Left ventricle myocardium inferior (tissue), 1 donor: ENCODE results near the gene MED12L. TPM values are rescaled to one million over a fixed set of nuclear protein-coding genes. Genes with fewer than 3 reads are reported as not detected.

Experiments used
- DNase-seq: peaks from one replicate; pipeline ENCODE4 v3.0.0-alpha.2; 2020
- H3K27ac ChIP-seq: fragments of 200-600 bp; replicated peaks from 2 replicates; pipeline ENCODE4 v1.8.0; 2021
- H3K27me3 ChIP-seq: fragments of 200-600 bp; 2 replicates; pipeline ENCODE4 v1.8.0; 2021; ENCODE audit warnings: low read depth
- H3K36me3 ChIP-seq: fragments of 200-600 bp; 2 replicates; pipeline ENCODE4 v1.8.0; 2021
- H3K4me1 ChIP-seq: fragments of 200-600 bp; 2 replicates; pipeline ENCODE4 v1.8.0; 2021
- H3K4me3 ChIP-seq: fragments of 200-600 bp; 2 replicates; pipeline ENCODE4 v1.8.0; 2021; ENCODE audit warnings: mild to moderate bottlenecking, moderate library complexity
- H3K9me3 ChIP-seq: fragments of 200-600 bp; replicated peaks from 2 replicates; pipeline ENCODE4 v1.8.0; 2021
- CTCF ChIP-seq: fragments of 200-600 bp; IDR thresholded peaks from 2 replicates; pipeline ENCODE4 v1.8.0; 2021; ENCODE audit warnings: antibody characterized with exemption, mild to moderate bottlenecking, borderline replicate concordance
- intact Hi-C: fragments of 100-400 bp; cut with micrococcal nuclease; formaldehyde crosslinking; loops from one replicate; pipeline ENCODE4 v1.11.0; 2022
- total RNA-seq: library from RNA; stranded (reverse); fragmentation: NEBNext Ultra II Directional; extraction: Animal tissue kit (Norgen Biotek cat#: 25700); gene quantifications from one replicate; pipeline ENCODE4 v1.2.1, GENCODE V29; 2021
- donor health status: DM: no; HTN: yes; CAD: no; lungs with severe emphysema.

The MED12L gene
- total RNA-seq, 1 donor from 2014 or later, result 0.82 TPM

GRCh38 chr3:151347432-151347831, 262.0 kb downstream of the MED12L start:
- Histone ChIP-seq H3K4me1 (no peaks in the 10 kb centered on the region), H3K27ac (no peak overlapping the region), H3K36me3 (no peaks in the 10 kb centered on the region), H3K9me3 (no peaks in the 10 kb centered on the region), H3K27me3 (no peaks in the 10 kb centered on the region), H3K4me3 (no peak overlapping the region)
- intact Hi-C loops, result no loop called here
- peak; percentile 17 for DNase-seq
- no peak for TF ChIP-seq CTCF

- no peak for TF ChIP-seq CTCF
- H3K36me3 ChIP-seq, result no peaks in the 10 kb centered on the region
- no peaks in the 10 kb centered on the region for H3K27me3 ChIP-seq
- H3K4me3 ChIP-seq, result no peak overlapping the region
- H3K4me1 ChIP-seq, result no peaks in the 10 kb centered on the region
- intact Hi-C loops, result no loop called here
- no peaks in the 10 kb centered on the region for H3K9me3 ChIP-seq
- no peak for DNase-seq
- H3K27ac ChIP-seq, result no peak overlapping the region
Measured at GRCh38 chr3:151350656-151351055, 265.2 kb downstream of the MED12L start.

GRCh38 chr3:151351219-151351618, 265.8 kb downstream of the MED12L start:
- intact Hi-C loops, result no loop called here
- Histone ChIP-seq H3K9me3 (no peaks in the 10 kb centered on the region), H3K27me3 (no peaks in the 10 kb centered on the region), H3K27ac (no peak overlapping the region), H3K36me3 (no peaks in the 10 kb centered on the region), H3K4me3 (no peak overlapping the region), H3K4me1 (no peaks in the 10 kb centered on the region)
- no peak for TF ChIP-seq CTCF
- no peak for DNase-seq

GRCh38 chr3:151351648-151352047, 266.2 kb downstream of the MED12L start:
- no peak overlapping the region for H3K4me3 ChIP-seq
- no peak for TF ChIP-seq CTCF
- DNase-seq, result no peak
- no peaks in the 10 kb centered on the region for H3K9me3 ChIP-seq
- intact Hi-C loops, result no loop called here
- H3K36me3 ChIP-seq, result no peaks in the 10 kb centered on the region
- no peaks in the 10 kb centered on the region for H3K4me1 ChIP-seq
- no peak overlapping the region for H3K27ac ChIP-seq
- H3K27me3 ChIP-seq, result no peaks in the 10 kb centered on the region

GRCh38 chr3:151356794-151357462, 271.5 kb downstream of the MED12L start:
- intact Hi-C loops, result no loop called here
- no peak for TF ChIP-seq CTCF
- Histone ChIP-seq H3K36me3 (no peaks in the 10 kb centered on the region), H3K27me3 (no peaks in the 10 kb centered on the region), H3K9me3 (no peaks in the 10 kb centered on the region), H3K4me1 (no peaks in the 10 kb centered on the region), H3K27ac (no peak overlapping the region), H3K4me3 (no peak overlapping the region)
- no peak for DNase-seq

GRCh38 chr3:151357463-151357850, 272.0 kb downstream of the MED12L start:
- Histone ChIP-seq H3K27ac (no peak overlapping the region), H3K36me3 (no peaks in the 10 kb centered on the region), H3K4me1 (no peaks in the 10 kb centered on the region), H3K27me3 (no peaks in the 10 kb centered on the region), H3K4me3 (no peak overlapping the region), H3K9me3 (no peaks in the 10 kb centered on the region)
- intact Hi-C loops, result no loop called here
- TF ChIP-seq CTCF, result no peak
- DNase-seq, result no peak
